ACC112 (cell line): ENCODE data around the gene MAP3K12.

ENCODE experiments used
- H2AFZ ChIP-seq: fragments of 200-600 bp; sonication (generic); one replicate; pipeline ENCODE4 v1.6.0; 2017; ENCODE audit warnings: antibody characterized with exemption, low read length; ENCODE audit not compliant: unreplicated experiment
- H3K27ac ChIP-seq: fragments of 200-600 bp; sonication (generic); 2 replicates; pipeline ENCODE4 v1.5.1; 2014; ENCODE audit warnings: low read depth, mild to moderate bottlenecking, antibody characterized with exemption, low read length, moderate library complexity
- H3K27me3 ChIP-seq: fragments of 200-600 bp; sonication (generic); 2 replicates; pipeline ENCODE4 v1.6.1; 2014; ENCODE audit warnings: mild to moderate bottlenecking, antibody characterized with exemption, low read length, moderate library complexity, mixed read lengths; ENCODE audit not compliant: insufficient read depth
- H3K36me3 ChIP-seq: fragments of 200-600 bp; sonication (generic); 2 replicates; pipeline ENCODE4 v1.6.1; 2016; ENCODE audit warnings: mild to moderate bottlenecking, antibody characterized with exemption, low read length, moderate library complexity, mixed read lengths; ENCODE audit not compliant: insufficient read depth
- H3K4me1 ChIP-seq: fragments of 200-600 bp; sonication (generic); one replicate; pipeline ENCODE4 v1.6.1; 2016; ENCODE audit warnings: low read length, mixed read lengths; ENCODE audit not compliant: insufficient read depth, unreplicated experiment, control insufficient read depth
- H3K4me3 ChIP-seq: fragments of 200-600 bp; sonication (generic); 2 replicates; pipeline ENCODE4 v1.5.1; 2014; ENCODE audit warnings: mild to moderate bottlenecking, low read depth, low read length
- H3K79me2 ChIP-seq: fragments of 200-600 bp; sonication (generic); one replicate; pipeline ENCODE4 v1.6.0; 2016; ENCODE audit warnings: low read length; ENCODE audit not compliant: control insufficient read depth, unreplicated experiment, insufficient read depth

The MAP3K12 gene

DNA sequence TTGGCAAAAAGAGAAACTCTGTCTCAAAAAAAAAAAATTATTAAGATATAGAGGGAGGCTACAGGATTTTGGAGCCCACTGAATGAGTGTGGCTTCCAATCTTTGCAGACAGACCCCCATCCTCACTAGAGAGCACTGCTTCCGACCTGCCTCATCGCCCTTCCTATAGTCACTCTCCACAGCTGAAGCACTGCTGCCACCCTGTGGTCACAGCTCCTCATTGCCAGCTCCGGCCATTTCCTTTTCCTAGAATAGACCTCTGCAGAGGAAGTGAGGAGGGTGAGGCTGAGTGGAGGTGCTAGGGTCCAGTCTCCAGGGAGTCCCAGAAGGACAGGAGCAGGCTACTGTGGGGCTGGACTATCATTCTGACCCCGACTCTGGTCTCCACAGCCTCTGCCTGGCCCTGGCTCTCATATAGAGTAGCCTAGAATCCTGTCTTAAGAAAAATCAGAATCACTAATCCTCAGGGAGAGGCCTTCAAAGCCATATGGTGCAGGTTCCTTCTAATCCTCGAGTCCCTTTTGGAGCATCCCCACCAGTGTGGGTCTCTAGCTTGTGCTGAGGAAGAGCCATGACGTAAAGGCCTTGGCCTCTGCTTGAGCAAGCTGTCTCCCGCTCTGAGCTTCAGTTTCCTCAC, 9.4 kb upstream of the MAP3K12 start:
- peaks cover under 1% of the 10 kb centered on the region for H3K79me2 ChIP-seq
- no peak overlapping the region for H3K27ac ChIP-seq
- no peak overlapping the region for H3K4me3 ChIP-seq
- H3K36me3 ChIP-seq: peaks cover 8% of the 10 kb centered on the region; the same call in 1 of the 2 replicates
- H2AFZ ChIP-seq: no peak overlapping the region
- H3K27me3 ChIP-seq: no peaks in the 10 kb centered on the region
- peaks cover 22% of the 10 kb centered on the region for H3K4me1 ChIP-seq

DNA sequence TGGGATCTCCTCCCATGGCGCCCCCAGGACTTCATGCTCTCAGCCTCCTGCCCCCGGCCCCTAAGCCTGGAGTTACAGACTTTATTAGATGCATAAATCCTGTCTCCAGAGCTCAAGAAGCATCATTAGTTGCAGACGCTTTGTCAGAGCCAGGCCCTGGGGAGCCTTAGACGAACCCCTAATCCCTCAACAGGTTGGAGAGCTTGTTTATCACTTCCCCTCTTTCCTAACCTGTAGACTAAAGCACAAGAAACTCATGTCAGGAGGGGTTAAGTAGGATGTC, 8.3 kb upstream of the MAP3K12 start:
- Histone ChIP-seq H3K27ac (no peak overlapping the region), H3K36me3 (peaks cover 5% of the 10 kb centered on the region; the same call in 1 of the 2 replicates), H3K4me3 (no peak overlapping the region), H3K27me3 (no peaks in the 10 kb centered on the region), H3K79me2 (peaks cover 11% of the 10 kb centered on the region), H3K4me1 (peaks cover 30% of the 10 kb centered on the region), H2AFZ (no peak overlapping the region)

DNA sequence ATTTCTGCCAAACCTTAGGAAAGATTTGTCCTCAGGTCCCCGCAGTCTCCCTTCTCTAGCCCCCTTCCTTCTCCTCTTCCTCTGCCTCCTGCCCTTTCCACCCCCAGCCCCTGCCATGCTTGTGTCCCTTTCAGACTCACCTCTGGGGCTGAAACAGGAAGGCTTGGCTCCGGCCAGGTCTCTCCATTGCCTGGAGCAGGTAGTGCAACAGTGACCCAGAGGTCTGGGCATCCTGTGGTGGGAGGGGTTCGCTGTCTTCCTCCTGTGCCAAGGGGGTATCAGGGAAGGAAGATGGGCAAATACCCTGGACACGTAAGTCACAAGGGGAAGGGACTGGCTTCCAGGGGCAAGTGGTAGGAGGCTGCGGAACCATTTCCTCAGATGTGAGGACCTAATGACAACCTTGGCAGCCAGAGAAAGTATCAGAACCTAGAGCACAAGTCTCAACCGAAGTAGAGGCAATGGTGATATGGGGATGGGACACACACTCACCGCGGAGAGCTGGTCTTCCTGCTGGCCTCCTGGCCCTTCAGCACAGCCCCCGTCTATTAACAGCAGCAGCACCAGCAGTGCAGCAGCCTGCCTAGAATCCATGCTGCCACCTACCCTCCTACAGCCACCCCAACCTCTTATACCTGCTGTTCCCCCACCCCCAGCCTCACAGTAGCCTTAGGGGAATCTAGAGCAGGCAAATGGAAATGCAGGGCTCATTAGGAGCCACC, 7.8 kb upstream of the MAP3K12 start, which contains the start of gene NPFF:
Gene NPFF, minus strand, starts transcription at position 604 of the 722 bp plus-strand sequence. Its CDS starts 10 bp downstream, at position 594.
- peaks cover 34% of the 10 kb centered on the region for H3K4me1 ChIP-seq
- no peak within 1 kb of the TSS for H3K4me3 ChIP-seq
- H3K79me2 ChIP-seq: peaks cover 12% of the 10 kb centered on the region
- H2AFZ ChIP-seq: no peak within 1 kb of the TSS
- H3K27me3 ChIP-seq: no peaks in the 10 kb centered on the region
- peaks cover 5% of the 10 kb centered on the region; the same call in 1 of the 2 replicates for H3K36me3 ChIP-seq
- H3K27ac ChIP-seq: 0 out of 2 replicates have a peak within 1 kb of the TSS, but pooled peaks have one; percentile 74

DNA sequence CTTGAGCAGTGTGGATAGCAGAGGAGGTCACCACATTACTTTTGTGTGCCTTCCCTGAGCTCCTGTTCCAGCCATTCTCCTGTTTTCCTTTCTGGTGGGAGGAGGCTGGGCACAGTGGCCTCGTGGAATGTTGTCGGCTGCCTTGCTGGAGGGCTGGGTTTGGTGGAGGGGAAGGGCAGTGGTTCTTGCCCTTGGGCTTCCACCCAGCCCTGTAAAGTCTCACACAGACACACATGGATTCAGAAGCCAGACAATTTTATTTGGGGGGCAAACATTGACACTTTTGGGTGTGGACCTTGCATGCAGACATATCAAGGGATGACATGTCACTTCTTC, 7.2 kb upstream of the MAP3K12 start:
- H3K4me3 ChIP-seq: no peak overlapping the region
- H2AFZ ChIP-seq: no peak overlapping the region
- peaks cover 5% of the 10 kb centered on the region; the same call in 1 of the 2 replicates for H3K36me3 ChIP-seq
- H3K27ac ChIP-seq: 0 out of 2 replicates have a peak overlapping the region, but pooled peaks have one; percentile 74
- peaks cover 17% of the 10 kb centered on the region for H3K79me2 ChIP-seq
- H3K4me1 ChIP-seq: peaks cover 40% of the 10 kb centered on the region
- no peaks in the 10 kb centered on the region for H3K27me3 ChIP-seq

DNA sequence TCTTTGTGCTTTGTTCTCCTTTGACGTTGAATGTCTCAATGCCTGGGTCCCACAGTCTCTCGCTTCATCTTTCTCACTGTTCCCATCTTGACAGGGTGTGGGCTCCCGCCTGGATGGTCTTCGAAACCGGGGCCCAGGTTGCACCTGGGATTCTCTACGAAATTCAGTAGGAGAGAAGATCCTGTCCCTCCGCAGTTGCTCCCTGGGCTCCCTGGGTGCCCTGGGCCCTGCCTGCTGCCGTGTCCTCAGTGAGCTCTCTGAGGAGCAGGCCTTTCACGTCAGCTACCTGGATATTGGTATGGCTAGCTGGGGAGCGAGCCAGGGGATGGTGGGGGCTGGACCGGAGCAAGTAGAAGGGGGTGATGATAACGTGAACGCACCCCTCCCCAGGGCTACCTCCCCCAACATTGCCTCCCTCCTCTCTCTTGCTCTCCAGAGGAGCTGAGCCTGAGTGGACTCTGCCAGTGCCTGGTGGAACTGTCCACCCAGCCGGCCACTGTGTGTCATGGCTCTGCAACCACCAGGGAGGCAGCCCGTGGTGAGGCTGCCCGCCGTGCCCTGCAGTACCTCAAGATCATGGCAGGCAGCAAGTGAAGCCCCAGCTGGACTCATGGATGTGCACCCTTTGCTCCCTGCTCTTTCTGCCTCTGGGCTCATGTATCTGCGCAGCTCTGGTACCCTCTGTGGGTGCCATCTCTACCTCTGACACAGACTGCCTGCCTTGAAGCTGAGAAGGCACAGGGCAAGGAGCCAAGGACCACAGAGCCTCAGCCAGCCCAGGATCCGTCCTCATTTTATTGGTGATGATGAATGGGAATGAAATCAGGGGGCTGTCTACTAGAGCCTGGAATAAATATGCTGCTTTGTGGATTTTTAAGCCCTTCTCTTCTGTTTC, 6.5 kb upstream of the MAP3K12 start:
- Histone ChIP-seq H3K79me2 (peaks cover 17% of the 10 kb centered on the region), H3K36me3 (peaks cover 5% of the 10 kb centered on the region; the same call in 1 of the 2 replicates), H3K27me3 (no peaks in the 10 kb centered on the region), H3K4me3 (no peak overlapping the region), H2AFZ (no peak overlapping the region), H3K27ac (peak overlapping the region; percentile 74), H3K4me1 (peaks cover 40% of the 10 kb centered on the region)

DNA sequence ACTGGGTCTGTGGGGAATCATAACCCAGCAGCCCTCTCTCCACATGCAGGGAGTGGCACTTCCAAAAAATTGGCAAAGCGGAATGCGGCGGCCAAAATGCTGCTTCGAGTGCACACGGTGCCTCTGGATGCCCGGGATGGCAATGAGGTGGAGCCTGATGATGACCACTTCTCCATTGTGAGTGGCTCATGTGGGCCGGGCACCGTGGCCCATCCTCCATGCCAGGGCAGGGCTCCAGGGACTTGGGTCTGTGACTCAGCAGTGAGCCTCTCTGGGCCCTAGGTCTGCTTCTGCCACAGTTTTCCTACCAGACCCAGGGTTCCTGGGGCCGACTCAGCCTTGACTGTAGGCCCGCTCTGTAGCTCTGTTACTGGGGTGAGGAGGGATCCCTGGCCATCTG, 5.8 kb upstream of the MAP3K12 start:
- Histone ChIP-seq H3K27me3 (no peaks in the 10 kb centered on the region), H3K27ac (peak overlapping the region; percentile 74), H3K79me2 (peaks cover 17% of the 10 kb centered on the region), H2AFZ (no peak overlapping the region), H3K36me3 (peaks cover 5% of the 10 kb centered on the region; the same call in 1 of the 2 replicates), H3K4me1 (peaks cover 40% of the 10 kb centered on the region), H3K4me3 (no peak overlapping the region)

DNA sequence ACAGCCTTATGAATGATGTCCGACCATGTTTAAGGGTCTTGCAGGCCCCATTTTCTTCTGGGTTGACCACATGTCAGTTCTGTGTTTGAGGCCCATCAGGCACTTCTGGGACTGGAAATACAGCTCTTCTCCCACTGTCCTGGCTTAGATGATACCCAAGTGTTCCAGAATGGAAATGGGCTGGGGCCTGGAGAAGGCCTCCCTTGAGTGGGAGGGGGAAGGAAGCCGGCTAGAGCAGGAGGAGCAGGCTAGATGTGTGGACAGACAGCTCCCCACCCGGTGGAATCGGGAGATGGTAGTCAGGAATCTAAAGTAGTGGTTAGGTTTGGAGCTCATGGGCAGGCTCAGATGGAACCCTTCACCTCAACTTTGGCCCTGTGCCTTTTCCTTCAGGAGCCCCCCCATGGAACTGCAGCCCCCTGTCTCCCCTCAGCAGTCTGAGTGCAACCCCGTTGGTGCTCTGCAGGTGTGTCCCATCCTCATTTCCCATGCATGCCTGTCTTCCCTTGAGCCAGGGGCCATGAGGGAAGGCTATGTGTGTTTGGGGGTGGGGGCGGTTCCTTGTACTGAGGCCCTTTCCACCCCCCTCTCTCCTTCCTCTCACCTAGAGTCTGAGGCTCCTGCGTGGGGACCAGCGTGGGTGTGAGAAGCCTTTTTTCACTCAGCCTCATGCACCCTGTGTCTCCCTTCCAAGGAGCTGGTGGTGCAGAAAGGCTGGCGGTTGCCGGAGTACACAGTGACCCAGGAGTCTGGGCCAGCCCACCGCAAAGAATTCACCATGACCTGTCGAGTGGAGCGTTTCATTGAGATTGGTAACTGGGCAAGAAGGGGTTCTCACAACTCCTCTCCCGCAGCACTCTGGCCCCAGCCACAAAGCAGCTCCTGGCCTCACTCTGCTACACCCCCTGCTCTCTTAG, 5.0 kb upstream of the MAP3K12 start:
- Histone ChIP-seq H3K4me3 (no peak overlapping the region), H3K4me1 (peaks cover 40% of the 10 kb centered on the region), H3K27me3 (no peaks in the 10 kb centered on the region), H3K27ac (0 out of 2 replicates have a peak overlapping the region, but pooled peaks have one; percentile 74), H3K36me3 (peaks cover 5% of the 10 kb centered on the region; the same call in 1 of the 2 replicates), H2AFZ (no peak overlapping the region), H3K79me2 (peaks cover 17% of the 10 kb centered on the region)

DNA sequence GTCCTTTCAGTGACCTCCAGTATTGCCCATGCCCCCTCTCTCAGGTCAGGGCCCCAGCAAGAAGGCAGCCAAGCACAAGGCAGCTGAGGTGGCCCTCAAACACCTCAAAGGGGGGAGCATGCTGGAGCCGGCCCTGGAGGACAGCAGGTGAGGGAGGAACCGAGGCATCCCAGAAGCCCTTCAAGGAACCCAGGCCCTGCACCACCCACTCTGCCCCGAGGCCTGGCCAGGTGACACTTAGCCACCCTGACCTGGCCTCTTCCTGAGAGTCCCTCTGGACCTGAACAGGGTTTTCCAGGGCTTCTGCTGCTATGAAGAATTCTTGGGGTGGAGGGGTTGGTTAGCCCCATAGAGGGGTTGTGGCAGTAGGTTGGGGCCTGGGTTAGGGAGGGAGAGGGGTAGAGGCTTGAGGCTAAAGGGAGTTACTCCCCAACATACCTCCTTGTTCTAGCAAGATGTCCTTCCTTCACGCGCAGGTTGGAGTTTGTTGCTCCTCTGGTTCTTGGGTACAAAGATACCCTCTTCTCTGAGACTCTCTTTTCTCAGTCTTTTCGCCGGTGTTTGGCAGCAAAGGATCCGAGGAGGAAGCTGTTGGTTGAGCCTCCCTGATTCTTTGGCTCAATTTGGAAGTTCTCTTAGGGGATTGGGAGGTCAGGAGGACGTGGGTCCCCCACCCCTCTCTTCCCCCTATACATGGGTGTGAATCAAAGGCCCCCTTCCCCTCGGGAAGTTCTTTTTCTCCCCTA, 3.9 kb upstream of the MAP3K12 start:
- H3K27ac ChIP-seq: peak overlapping the region; percentile 67
- no peak overlapping the region for H2AFZ ChIP-seq
- peaks cover 45% of the 10 kb centered on the region for H3K4me1 ChIP-seq
- no peaks in the 10 kb centered on the region for H3K27me3 ChIP-seq
- peaks cover 5% of the 10 kb centered on the region; the same call in 1 of the 2 replicates for H3K36me3 ChIP-seq
- H3K79me2 ChIP-seq: peaks cover 23% of the 10 kb centered on the region
- peak overlapping the region; percentile 80 for H3K4me3 ChIP-seq

DNA sequence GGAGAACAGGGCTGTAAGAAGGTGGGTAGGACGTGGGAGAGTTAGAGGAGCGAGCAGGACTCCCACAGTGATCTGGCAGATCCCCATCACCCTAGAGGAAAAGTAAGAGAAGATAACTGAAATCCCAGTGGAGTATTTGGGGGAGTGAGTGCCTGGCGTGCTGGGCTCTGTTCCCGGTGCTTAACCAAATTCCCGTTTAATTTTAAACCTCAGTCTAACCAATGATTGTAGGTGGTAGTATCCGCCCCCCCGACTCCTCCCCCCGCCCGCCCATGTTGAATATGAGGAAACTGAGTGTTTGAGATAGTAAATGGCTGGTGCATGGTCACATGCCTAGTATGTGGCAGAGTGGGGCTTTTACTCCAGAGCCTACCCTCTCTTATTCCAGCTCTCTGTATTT, 3.1 kb upstream of the MAP3K12 start:
- Histone ChIP-seq H3K36me3 (peaks cover 5% of the 10 kb centered on the region; the same call in 1 of the 2 replicates), H2AFZ (no peak overlapping the region), H3K27me3 (no peaks in the 10 kb centered on the region), H3K79me2 (peaks cover 31% of the 10 kb centered on the region), H3K4me3 (peak overlapping the region; percentile 80), H3K4me1 (peaks cover 52% of the 10 kb centered on the region), H3K27ac (peak overlapping the region; percentile 67)
